ENCODE data around the gene NAXD.

- TF ChIP-seq CTCF (IDR thresholded peaks at IDR 0.05; ENCODE audit: insufficient read depth, low read length, poor library complexity, severe bottlenecking) (no peak), EZH2phosphoT487 (conservative IDR thresholded peaks at IDR 0.05; ENCODE audit: low read length) (no peak)
Measured at GRCh38 chr13:110581506-110582185, 33.7 kb upstream of the NAXD start.

Data from SU-DHL-6 (cell line).